HG03175 (cell line): ENCODE data around the gene AR.

Experiments
- ATAC-seq: cut with Tn5 transposase; IDR thresholded peaks from one replicate; pipeline ENCODE4 v1.9.1; 2021; ENCODE audit warnings: mild to moderate bottlenecking, moderate library complexity; ENCODE audit not compliant: unreplicated experiment

AR gene

DNA sequence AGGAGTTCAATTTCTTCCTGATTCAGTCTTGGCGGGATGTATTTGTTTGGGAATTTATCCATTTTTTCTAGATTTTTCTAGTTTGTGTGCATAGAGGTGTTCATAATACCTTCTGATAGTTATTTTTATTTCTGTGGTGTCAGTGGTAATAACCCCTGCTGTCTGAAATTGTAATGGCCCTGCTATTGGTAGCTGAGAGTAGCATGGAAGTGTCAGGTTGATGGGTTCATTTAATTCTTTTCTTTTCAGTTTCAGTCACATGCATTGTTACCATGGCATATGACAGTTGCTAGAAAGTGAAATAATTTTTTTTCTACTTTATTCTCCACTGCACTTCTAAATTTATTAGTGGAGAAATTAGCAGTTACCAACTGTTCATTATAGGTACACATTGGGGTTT is 20.7 kb downstream of the AR start:
- no peak for ATAC-seq

DNA sequence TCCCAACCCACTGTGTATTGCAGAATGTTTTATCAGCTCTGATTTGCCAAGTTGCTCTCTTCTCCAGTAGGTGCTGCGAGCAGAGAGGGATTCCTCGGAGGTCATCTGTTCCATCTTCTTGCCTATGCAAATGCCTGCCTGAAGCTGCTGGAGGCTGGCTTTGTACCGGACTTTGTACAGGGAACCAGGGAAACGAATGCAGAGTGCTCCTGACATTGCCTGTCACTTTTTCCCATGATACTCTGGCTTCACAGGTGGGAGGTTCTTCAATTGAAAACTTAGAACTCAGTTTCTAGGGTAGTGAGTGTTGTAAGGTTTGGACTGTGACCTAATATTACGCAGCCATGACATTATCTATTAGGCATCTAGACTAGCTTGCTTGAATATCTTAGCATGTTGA is 24.9 kb downstream of the AR start:
- ATAC-seq, result no peak

DNA sequence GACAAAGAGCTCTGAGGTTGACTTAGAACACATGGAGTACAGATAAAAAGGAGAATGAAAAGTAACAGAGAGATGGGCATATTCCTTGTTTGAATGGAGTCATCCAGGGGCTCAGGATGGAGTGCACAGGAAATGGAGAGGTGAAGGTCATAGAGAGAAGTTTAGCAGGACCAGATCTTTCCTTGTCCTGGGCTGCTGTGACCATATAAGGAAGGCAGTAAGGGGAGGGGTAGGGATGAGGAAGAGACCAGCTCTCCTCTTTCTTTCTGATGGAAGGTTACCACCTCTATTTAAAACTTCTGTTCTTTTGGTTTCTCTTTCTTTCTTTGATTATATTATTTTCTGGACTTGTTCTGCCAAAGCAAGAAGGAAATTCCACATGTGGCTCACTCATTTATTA is 27.0 kb downstream of the AR start:
- ATAC-seq, result no peak

DNA sequence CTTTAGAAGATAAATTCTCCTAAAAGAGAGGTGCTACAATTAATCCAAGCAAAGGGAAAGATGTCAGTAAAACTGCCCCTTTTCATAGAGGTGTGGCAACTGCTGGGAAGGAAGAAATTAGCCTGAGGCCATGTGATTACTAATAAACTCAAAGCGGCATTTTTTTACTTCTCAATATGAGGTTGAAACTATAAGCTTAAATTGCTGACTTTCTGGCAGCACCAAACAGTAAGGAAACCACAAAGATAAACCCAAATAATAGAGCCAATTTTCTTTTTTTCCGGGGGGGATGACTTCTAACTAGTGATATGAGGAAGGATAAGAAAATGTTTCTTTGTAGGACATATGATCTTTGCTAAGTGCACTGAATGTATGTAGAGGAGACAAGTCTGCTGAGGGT is 30.9 kb downstream of the AR start:
- no peak for ATAC-seq

DNA sequence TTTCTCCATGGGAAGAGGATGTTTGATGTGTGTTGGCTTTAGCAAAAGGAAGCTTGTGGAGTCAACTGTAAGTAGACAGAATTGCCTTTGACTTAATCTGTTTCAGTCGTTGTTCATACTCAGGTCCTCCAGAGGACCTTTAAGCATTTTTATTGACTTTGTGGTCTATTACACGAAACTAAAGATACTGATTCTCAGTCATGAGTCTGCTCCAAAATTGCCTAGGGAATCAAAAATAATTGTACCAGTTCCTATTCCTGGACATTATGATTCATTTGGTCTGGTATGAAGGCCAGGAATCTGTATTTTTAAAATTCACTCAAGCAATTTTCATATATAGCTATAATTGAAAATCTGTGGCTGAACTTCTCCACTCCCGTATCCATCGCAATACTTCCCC is 38.6 kb downstream of the AR start:
- ATAC-seq, result no peak

DNA sequence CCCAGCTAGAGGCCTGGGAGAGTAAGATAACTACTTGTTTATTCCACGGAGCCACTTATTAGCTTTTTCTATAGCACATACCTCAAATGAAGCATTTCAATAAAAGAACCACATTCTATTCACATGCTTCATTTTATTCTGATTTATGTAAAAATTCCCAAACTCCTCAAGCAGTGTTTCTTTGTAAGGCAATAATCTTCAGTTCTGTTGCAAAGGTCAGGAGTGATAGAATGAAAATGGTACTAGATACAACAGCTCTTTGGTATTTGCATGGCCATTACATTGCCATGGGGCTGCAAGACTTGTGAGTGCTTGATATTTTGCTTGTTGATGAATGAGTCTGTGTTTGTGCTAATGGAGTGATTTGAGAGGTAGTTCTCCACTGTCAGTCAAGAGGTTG is 39.4 kb downstream of the AR start:
- ATAC-seq, result no peak

DNA sequence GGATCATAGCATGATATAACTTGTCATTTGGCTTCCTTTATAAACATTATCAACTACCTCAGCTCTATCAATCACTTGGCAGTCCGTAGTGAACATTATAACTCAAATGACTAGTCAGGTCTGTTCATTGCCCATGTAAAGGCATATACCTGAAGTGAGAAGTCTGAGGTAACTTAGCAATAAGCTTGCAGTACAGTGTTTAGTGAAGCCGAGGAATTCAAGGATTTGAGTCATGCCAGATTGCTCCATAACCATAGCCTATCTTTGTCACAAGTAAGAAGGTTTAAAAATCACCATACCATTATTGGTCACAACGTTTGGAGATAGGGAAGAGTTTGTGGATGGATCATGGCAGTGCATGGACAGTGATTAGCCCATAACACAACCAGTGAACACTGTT is 41.6 kb downstream of the AR start:
- ATAC-seq, result no peak

DNA sequence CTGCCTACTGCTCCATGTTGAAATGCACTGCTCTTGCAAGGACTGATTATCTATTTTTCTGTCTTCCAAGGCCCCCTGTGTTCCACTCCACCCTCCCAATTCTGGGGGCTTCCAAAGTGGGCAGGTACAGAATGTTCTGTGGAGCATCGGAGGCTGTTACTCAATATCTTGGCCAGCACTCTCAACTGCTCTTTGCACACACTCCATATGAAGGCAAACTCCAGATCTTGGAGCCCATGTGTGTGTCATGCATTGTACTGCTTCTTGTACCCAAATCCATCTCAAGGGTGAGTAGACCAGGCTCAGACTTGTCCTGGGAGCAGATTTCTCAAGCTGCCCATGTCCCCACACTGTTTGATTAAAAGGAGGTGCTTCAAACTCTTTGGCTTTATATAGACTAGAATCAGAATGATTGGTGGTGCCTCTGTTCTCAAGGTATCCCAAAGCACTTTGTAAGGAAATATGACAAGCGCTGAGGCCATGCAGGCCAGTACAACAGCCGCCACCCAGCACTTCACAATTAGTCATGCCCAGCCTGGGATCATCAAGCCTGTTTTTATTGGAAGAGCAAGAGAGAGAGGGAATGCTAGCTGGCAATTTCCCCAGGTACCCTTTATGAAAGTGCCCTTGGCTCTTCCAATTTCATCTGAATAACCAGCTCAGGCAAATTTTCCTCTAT is 44.3 kb downstream of the AR start:
- no peak for ATAC-seq

DNA sequence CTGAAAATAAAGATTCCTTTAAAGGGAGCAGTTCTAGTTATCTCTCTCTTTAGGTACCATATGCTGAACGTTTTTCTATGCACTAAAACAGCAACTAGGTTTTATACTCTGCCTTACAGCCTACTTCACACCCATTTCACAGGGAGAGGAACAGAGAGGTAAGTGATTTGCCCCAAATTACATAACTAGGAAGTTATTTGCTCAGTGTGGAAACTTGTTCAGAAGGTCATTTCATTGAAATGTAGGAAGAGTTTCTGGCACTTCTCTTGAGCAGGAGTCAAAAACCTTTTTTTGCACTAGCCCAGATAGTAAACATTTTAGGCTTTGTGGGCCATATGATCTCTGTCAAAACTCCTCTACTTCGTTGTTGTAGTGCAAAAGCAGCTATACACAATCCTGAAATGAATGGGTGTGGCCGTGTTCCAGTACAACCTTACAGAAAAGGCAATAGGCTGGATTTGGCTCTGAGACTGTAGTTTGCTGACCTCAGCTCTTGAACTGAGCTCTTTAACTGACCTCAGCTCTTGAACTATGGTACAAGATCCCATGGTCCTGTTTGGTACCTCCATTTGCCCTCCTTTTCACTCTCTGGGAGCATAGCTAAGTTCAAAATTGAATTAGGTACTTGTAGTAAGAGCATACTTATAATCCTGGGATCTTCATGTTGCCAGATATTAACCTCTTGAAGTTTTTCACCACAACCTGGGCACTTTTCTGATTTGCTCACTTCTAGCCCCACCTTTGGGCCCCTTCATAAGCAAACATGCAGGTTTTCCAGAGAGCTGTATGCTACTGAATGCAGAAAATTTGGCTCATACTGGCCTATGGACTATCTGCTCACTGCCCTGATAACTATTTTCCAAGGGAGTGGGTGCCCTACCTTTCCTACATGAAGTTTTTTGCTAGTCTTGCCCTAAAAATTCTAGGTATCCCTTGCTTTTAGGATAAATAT is 53.3 kb downstream of the AR start:
- no peak for ATAC-seq

DNA sequence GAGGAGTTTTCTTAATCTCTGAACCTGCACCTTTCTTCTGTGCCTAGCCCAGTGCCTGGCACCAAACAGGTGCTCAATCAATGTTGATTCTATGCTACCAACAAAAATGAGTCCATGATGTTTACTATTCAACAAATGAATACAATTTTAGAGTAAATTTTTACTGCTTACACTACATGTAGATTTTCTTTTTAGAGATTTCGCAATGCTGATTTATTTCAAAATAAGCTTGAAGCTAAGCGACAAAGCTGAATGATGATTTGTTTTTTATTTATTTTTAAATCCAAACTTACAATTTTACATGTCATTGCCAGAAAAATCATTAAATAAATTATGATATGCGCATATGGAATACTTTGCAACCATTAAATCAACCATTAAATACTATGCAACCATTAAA is 55.7 kb downstream of the AR start:
- no peak for ATAC-seq

DNA sequence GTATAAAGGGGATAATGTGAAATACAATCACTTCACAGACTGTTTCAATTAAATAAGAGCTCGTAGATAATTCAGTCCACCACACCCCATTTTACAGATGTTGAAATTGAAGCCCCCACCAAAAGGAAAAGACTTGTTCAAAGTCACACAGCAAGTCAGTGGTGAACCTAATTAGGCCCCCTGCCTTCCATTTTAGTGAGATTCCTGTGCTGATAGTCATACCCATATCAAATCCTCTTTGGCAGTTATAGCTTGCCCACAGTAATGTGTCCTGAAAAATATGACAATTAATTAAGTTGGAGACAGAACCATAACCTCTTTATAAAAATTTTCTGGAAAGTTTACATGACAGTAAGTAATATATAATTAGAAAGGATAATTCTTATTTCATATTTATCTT is 58.0 kb downstream of the AR start:
- ATAC-seq, result no peak

DNA sequence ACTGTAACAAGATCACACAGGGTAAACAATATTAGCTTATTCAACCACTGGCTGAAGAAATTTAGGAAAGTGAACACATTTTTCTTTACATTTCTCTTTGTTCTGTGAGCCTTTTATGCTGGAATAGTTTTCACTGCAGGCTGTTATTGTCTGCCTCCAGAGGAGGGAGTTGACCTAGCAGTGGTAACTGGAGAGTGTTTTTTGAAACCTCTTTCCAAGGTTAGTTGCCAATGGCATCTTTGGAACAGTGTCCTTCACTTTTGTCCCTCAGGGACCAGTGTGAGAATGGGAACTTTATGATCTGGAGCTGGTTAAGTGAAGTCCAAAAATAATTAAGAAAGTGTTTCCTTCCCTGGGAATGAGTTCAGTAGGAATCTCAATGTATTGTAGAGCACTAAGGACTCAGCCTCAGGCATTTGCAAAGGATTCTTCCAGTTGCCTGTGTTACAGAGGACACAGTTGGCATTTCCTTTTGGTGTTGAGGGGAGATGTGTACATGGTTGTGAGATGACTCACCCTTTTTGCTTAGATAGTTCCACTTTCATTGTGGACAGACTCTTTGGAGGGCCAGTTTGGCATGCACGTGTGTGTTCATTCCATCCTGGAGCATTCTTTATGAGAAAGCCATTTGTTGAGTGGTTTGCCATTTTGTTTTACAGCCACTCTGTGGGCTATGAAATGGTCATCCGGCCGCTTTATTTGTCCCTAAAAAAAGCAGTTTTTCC is 61.3 kb downstream of the AR start:
- peak; percentile 51 for ATAC-seq

DNA sequence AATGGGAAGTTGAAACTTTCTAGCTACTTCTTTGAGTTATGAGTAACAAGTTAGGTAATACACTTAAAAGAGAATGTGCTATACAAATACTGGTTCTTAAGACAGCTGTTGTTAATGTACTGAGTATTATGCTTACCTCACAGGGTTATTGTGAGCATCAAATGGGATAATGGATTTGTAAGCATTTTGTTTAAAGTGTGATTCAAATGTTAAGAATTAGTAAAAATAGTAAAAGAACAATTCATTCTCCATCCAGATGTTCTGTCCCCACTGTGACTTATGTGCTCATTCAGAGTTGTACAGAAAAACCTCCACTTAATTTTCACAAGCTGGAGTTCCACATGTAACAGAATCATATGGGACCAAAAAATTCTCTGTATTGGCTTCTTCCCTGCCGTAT is 63.6 kb downstream of the AR start:
- no peak for ATAC-seq

DNA sequence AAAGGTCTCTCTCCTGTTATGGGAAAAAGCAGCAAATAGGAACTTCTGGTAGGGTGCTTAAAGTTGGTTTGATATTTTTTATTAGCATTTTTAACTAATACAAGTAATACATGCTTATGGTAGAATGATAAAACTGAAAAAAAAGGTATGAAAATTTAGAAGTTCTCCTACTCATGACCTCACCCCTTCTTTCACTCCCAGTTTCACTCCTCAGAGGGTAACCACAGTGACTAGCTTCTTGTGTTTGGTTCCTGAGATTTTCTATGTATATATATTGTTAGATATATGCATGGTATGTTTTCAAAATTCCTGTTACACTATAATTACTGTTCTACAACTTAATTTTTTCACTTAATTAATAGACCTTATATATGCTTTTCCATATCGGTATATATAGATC is 66.5 kb downstream of the AR start:
- ATAC-seq, result no peak

DNA sequence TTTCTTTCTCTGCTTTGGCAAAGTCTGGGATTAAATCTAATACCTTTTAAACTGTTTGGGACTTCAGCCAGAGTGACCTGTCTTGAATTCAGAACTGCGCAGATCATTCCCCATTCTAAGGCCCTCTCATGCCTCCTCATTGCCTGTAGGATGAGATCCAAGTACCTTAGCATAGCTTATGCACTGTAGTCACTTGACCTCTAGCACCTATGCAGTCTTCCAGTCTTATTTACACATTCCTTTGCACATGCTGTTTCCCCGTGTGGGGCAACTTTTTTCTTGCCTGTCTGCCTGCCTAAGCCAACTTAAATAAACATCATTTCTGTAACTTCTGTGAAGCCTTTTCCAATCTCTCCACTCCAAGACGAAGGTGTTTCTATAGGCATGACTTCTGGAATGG is 68.4 kb downstream of the AR start:
- ATAC-seq, result no peak

DNA sequence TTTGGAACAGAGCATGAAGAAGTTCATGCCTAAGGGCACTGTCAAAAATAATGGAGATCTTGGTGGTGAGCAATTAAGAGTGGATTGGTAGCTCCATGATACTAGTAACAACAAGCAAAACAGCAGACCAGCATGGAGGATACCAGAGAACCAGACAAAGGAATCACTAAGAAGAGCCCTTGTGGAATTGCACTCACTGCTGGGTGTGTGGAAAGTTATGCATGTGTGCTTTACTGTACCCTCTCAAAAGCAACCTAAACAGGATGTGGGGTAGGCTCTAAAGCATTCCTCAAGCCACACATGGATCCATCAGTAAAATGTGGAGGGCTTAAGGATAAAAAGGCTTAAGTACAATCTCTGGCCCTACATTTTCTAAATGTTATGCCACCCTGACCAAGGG is 69.5 kb downstream of the AR start:
- ATAC-seq, result no peak

DNA sequence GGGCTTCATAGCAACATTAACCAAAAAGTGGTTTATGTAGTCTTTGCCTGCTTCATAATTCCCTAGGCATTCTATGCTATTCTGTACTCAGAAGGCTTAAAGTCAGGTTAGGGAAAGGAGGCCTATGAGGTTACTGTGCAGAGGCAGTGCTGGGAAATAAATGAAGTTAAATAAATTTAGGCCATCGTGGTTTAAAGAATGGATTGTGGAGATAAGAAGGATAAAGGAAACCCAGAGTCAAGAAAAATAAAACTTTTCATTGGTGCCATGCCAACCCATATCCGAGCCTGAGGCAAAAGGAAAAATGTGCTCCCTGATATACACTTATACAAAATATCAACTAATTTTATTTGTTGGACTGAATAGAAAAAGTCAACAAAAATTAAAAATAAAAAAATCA is 70.2 kb downstream of the AR start:
- no peak for ATAC-seq

DNA sequence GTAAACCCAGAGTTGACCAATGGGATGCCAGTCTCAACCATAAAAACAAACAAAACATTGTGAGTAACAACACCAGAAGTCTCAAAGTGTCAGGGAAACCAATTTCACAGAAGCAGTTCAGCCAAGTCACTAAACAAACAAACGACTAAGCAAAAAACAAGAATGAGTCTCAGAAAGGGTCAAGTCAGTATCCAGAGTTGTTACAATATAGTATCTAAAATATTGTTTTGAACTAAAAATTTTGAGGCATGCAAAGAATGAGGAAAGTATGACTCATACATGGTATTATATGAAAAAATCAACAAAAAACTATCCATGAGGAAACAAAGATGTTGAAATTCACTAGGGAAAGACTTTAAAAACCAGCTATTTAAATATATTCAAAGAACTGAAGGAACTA is 70.6 kb downstream of the AR start:
- no peak for ATAC-seq

DNA sequence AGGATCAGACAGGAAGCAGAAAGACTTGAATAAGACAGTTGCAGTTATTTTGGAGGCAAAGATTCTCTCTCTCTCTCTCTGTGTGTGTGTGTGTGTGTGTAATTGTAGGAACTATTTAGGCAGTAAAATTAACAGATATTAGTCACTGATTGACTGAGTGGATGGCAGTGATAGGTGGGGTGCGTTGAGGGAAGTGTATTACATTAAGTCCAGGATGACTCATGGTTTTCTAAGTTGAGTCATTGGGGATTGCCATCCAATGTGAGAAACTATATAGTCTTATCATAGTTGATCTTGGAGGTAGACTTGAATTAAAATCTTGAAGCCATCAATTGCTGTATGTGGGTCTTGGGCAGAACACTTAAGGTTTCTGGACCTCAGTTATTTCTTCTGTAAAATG is 75.4 kb downstream of the AR start:
- ATAC-seq, result peak; percentile 75

DNA sequence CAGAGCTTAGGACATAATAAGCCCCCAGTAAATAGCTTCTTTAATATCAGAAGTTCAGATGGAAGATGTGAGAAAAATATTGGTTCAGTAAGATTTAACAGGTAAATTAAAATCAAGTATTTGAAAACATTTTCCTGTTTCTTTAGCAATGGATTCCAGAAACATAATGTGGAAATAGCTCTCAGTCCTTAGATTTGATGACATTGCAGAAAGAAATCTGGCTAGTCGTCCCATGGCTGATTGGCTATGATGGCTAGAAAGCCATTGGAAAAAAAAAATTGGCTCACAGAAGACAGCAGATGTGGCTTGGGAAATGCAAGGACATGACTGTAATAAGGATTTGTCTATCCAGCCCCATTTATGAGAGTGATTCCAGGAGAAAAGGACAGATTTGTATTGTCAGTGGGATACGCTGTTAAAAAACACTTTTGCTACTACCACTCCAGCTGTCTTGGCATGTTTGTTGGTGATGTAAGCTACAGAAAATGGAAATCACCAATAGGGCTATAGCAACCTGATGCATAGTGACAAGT is 78.3 kb downstream of the AR start:
- no peak for ATAC-seq

DNA sequence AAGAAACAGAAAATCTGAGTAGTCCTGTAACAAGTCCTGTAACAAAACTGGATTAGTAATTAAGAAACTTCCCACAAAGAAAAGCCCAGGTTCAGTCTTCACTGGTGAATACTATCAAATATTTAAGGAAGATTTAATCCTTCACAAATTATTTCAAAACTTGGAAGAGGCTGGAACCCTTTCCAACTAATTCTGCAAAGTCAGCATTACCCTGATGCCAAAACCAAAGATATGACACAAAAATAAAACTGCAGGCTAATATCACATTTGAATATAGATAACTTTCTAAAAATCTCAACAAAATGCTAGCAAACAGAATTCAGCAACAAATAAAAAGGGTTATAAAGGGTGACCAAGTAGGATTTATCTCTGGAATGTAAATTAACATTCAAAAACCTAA is 80.5 kb downstream of the AR start:
- ATAC-seq, result no peak

DNA sequence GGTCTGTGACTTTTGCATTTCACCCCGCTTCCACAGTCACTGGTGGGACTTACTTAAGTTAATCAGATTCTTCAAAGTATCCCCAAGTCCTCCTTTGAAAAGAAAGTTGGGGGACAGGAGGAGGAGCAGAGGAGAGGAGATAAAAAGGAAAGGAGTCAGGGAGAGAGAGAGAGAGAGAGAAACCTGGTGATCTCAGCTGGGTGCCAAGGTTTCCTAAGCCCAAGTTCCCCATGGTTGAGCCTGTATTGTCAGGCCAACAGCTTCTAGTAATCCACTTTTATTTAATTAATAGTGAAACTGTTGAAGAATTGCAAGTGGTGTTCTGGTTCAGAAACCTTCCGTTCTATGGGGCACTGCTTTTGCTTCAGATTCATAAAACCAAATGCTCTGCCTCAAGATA is 91.6 kb downstream of the AR start:
- no peak for ATAC-seq
